CD4-positive, CD25-positive, alpha-beta regulatory T cell (primary cell): ENCODE data around the gene CALB2. TPM values are rescaled to one million over a fixed set of nuclear protein-coding genes. Genes with fewer than 3 reads are reported as not detected.
A peak's percentile ranks its signal among the peaks of the same experiment; 100 is the strongest.

Experiments
- ATAC-seq, 2 donors: fragments of 150-1000 bp; cut with Tn5 transposase; one replicate each; pipeline ENCODE4 v1.10.0; 2021; ENCODE audit warnings: low read depth in 2 of 2, moderate number of reproducible peaks in 2 of 2, moderate library complexity in 1 of 2
- DNase-seq, 3 donors: peaks; one replicate each; pipeline versions ENCODE4 v3.0.0 to v3.0.0-alpha.2; 2012 to 2022; ENCODE audit warnings: mixed read lengths in 1 of 3
- H3K27ac ChIP-seq: one replicate; pipeline ENCODE4 v1.7.0; 2013; ENCODE audit warnings: mild to moderate bottlenecking, low read length; ENCODE audit not compliant: insufficient read depth, poor library complexity, severe bottlenecking
- H3K27me3 ChIP-seq: one replicate; pipeline ENCODE4 v1.7.0; 2013; ENCODE audit warnings: low read length; ENCODE audit not compliant: control insufficient read depth, insufficient read depth
- H3K36me3 ChIP-seq: one replicate; pipeline ENCODE4 v1.7.0; 2013; ENCODE audit warnings: mild to moderate bottlenecking, low read length, moderate library complexity; ENCODE audit not compliant: control insufficient read depth, insufficient read depth
- H3K4me1 ChIP-seq: 2 replicates; pipeline ENCODE4 v1.7.0; 2013; ENCODE audit warnings: mild to moderate bottlenecking, low read length; ENCODE audit not compliant: insufficient read depth, control insufficient read depth, poor library complexity, severe bottlenecking
- H3K4me3 ChIP-seq: one replicate; pipeline ENCODE4 v1.7.0; 2013; ENCODE audit warnings: low read depth, mild to moderate bottlenecking, low read length, moderate library complexity
- H3K9me3 ChIP-seq, 2 experiments: 1 replicate in 1 of 2; 2 replicates in 1 of 2; pipeline ENCODE4 v1.7.0; 2013; ENCODE audit warnings: low read length in 2 of 2, mild to moderate bottlenecking in 1 of 2, moderate library complexity in 1 of 2; ENCODE audit not compliant: control insufficient read depth in 2 of 2
- H3K27ac Mint-ChIP-seq, 3 donors: one replicate each; pipeline ENCODE4 v1.8.0; 2020 to 2022; ENCODE audit warnings: mild to moderate bottlenecking in 3 of 3, mixed read lengths in 3 of 3, moderate library complexity in 2 of 3
- H3K27me3 Mint-ChIP-seq: one replicate; pipeline ENCODE4 v1.8.0; 2022; ENCODE audit warnings: mild to moderate bottlenecking, mixed read lengths
- H3K36me3 Mint-ChIP-seq: one replicate; pipeline ENCODE4 v1.8.0; 2020; ENCODE audit warnings: mixed read lengths
- H3K4me1 Mint-ChIP-seq, 4 donors: one replicate each; pipeline ENCODE4 v1.8.0; 2020 to 2022; ENCODE audit warnings: mixed read lengths in 4 of 4, mild to moderate bottlenecking in 1 of 4
- H3K4me3 Mint-ChIP-seq, 4 donors: one replicate each; pipeline ENCODE4 v1.8.0; 2020 to 2022; ENCODE audit warnings: mild to moderate bottlenecking in 4 of 4, mixed read lengths in 4 of 4, moderate library complexity in 3 of 4
- H3K9me3 Mint-ChIP-seq, 7 donors: one replicate each; pipeline ENCODE4 v1.8.0; 2020 to 2022; ENCODE audit warnings: mixed read lengths in 7 of 7, mild to moderate bottlenecking in 3 of 7, moderate library complexity in 2 of 7
- polyA plus RNA-seq, 4 donors: library from polyadenylated mRNA; unstranded; fragments of 300-500 nt; fragmentation: Illumina TruSeq; gene quantifications; one replicate each; pipeline ENCODE4 v1.2.3, GENCODE V29; 2021
- total RNA-seq: library from RNA; stranded (reverse); gene quantifications from one replicate; pipeline ENCODE4 v1.2.3, GENCODE V29; 2022

CALB2 gene
- total and polyA plus RNA-seq, 5 donors from 2014 or later = not detected

- Histone ChIP-seq H3K27me3 (peaks cover 11% of the 10 kb centered on the region), H3K4me3 (no peak overlapping the region), H3K9me3 (no peaks in the 10 kb centered on the region), H3K27ac (no peak overlapping the region), H3K36me3 (no peaks in the 10 kb centered on the region), H3K4me1 (no peaks in the 10 kb centered on the region)
- Mint-ChIP-seq H3K27me3 (peaks cover 46% of the 10 kb centered on the region), H3K4me1 (peaks cover 0 to 19% (median 5%) of the 10 kb centered on the region in 4 donors), H3K27ac (no peak overlapping the region), H3K4me3 (no peak overlapping the region), H3K36me3 (no peaks in the 10 kb centered on the region), H3K9me3 (peaks cover 0 to 6% (median 0%) of the 10 kb centered on the region in 7 donors)
- DNase-seq (no peak), ATAC-seq (no peak)
Measured at GRCh38 chr16:71424626-71425025, 66.1 kb downstream of the CALB2 start.

- Histone ChIP-seq H3K36me3 (no peaks in the 10 kb centered on the region), H3K27ac (no peak overlapping the region), H3K9me3 (no peaks in the 10 kb centered on the region), H3K4me1 (no peaks in the 10 kb centered on the region), H3K4me3 (no peak overlapping the region), H3K27me3 (peaks cover 11% of the 10 kb centered on the region)
- Mint-ChIP-seq H3K27me3 (peaks cover 42% of the 10 kb centered on the region), H3K4me1 (peaks cover 0 to 19% (median 5%) of the 10 kb centered on the region in 4 donors), H3K36me3 (no peaks in the 10 kb centered on the region), H3K9me3 (peaks cover 0 to 6% (median 0%) of the 10 kb centered on the region in 7 donors), H3K27ac (no peak overlapping the region), H3K4me3 (peak overlapping the region in 2 of 4 donors; percentile 27 to 84)
- ATAC-seq (no peak), DNase-seq (no peak)
Measured at GRCh38 chr16:71425746-71426068, 67.2 kb downstream of the CALB2 start.

DNA sequence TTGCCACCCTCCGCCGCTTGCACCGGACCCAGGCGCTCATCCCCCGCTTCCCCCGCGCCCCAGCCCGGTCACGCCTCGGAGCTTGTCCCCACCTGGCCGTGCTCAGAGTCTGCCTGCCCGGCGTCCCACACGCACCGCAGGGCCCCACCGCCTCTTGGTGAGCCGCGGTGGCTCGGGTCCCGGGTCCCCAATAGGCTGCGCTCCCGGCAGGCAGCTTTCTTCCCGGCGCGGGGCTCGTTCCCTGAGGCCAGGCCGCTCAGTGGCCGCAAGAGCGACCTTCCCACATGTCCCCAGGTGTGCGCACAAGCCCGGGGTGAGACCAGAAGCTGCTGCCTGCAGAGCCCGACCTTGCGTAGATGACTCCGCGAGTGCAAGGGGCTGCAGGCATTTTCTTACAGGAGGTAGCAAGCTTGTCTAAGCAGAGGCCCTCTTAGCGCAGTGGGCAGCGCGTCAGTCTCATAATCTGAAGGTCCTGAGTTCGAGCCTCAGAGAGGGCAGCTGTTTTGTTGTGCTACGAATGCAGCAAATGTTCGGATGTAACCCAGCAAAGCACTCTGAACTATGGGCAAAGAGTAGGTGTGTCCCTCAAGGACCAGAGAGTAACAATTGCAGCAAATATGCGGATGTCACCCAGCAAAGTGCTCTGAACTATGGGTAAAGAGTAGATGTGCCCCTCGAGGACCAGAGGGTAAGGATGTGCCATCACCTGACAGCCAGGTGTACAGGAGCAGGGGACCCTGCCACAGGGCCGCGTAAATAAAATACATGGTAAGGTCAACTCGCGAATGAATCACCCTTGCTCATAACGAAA, 67.8 kb downstream of the CALB2 start:
- Mint-ChIP-seq H3K4me1 (peaks cover 0 to 19% (median 5%) of the 10 kb centered on the region in 4 donors), H3K9me3 (peaks cover 0 to 6% (median 0%) of the 10 kb centered on the region in 7 donors), H3K27ac (peak overlapping the region in 1 of 3 donors; percentile 74), H3K4me3 (peak overlapping the region in 2 of 4 donors; percentile 27 to 84), H3K27me3 (peaks cover 42% of the 10 kb centered on the region), H3K36me3 (no peaks in the 10 kb centered on the region)
- no peak for ATAC-seq
- Histone ChIP-seq H3K4me3 (no peak overlapping the region), H3K4me1 (no peaks in the 10 kb centered on the region), H3K27me3 (peaks cover 11% of the 10 kb centered on the region), H3K36me3 (no peaks in the 10 kb centered on the region), H3K9me3 (no peaks in the 10 kb centered on the region), H3K27ac (no peak overlapping the region)
- DNase-seq = peak; percentile 8 to 20 (median 9)

DNA sequence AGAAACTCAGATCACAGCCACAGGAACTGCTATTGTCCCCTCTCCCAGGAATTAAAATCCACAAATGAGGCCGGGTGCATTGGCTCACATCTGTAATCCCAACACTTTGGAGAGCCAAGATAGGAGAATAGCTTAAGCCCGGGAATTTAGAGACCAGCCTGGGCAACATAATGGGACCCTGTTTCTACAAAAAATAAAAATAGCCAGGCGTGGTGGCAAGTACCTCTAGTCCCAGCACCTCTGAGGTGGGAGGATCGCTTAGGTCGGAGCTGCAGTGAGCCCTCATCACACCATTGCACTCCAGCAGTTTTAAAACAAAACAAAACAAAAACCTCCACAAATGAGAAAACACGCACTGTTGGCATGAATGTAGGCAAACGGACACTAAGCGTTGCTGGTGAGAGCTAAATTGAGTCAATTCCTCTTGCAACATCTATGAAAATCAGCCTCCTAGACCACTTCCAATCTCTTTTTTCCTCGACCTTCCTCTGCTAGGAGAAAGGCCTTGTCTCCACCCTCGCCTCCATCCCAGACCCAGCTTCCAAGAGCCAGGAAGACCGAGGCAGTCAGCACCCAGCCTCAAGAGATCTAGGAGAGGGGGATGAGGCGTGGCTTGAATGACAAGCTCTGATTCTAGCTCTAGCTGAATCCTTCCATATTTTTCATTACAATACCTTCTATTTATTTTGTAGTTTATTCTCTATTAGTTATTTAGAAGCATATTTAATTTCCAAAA, 68.5 kb downstream of the CALB2 start:
- Histone ChIP-seq H3K27me3 (peaks cover 11% of the 10 kb centered on the region), H3K4me3 (no peak overlapping the region), H3K9me3 (no peaks in the 10 kb centered on the region), H3K27ac (no peak overlapping the region), H3K4me1 (no peaks in the 10 kb centered on the region), H3K36me3 (no peaks in the 10 kb centered on the region)
- DNase-seq (no peak), ATAC-seq (no peak)
- Mint-ChIP-seq H3K4me3 (peak overlapping the region in 1 of 4 donors; percentile 84), H3K4me1 (peaks cover 0 to 19% (median 5%) of the 10 kb centered on the region in 4 donors), H3K9me3 (peaks cover 0 to 5% (median 0%) of the 10 kb centered on the region in 7 donors), H3K27me3 (peaks cover 42% of the 10 kb centered on the region), H3K36me3 (no peaks in the 10 kb centered on the region), H3K27ac (peak overlapping the region in 1 of 3 donors; percentile 74)

DNA sequence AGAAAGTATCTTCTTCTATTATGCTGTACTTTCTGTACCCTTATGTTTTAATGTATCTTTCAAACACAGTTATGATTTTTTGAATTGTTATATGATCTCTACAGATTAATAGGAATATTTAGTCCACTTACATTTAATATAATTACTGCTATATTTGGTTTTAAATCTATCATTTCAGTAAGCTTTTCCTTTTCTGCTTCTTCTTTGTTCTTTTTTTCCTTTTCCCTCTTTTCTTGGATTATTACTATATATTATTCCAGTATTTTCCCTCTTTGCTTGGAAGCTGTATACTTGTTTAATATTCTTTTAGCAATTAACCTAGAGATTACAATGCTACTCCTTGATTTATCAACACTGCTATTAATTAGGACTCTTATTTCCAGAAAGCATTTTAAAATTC, 69.9 kb downstream of the CALB2 start:
- Histone ChIP-seq H3K27ac (no peak overlapping the region), H3K27me3 (peaks cover 11% of the 10 kb centered on the region), H3K4me3 (no peak overlapping the region), H3K4me1 (no peaks in the 10 kb centered on the region), H3K36me3 (no peaks in the 10 kb centered on the region), H3K9me3 (no peaks in the 10 kb centered on the region)
- Mint-ChIP-seq H3K27me3 (peaks cover 42% of the 10 kb centered on the region), H3K36me3 (no peaks in the 10 kb centered on the region), H3K9me3 (peaks cover 0 to 5% (median 0%) of the 10 kb centered on the region in 7 donors), H3K4me1 (peaks cover 0 to 19% (median 5%) of the 10 kb centered on the region in 4 donors), H3K27ac (no peak overlapping the region), H3K4me3 (no peak overlapping the region)
- ATAC-seq = no peak
- DNase-seq = no peak

DNA sequence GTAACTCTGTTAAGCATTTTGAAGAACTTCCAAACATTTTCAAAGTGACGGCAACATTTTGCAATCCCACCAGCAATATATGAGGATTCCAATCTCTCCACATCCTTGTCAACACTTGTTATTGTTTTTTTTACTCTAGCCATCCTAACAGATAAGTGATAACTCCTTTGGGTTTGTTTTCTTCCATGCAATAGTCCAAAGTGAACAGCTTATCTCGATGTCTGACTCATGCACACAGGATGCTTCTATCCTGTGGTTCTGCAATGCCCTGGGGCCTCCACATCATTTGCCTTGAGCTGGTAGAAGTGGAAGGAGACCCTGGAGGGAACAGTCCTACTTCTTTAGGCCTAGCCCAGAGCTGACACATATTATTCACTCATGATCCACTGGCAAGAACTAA, 70.4 kb downstream of the CALB2 start:
- Mint-ChIP-seq H3K4me3 (no peak overlapping the region), H3K36me3 (no peaks in the 10 kb centered on the region), H3K27me3 (peaks cover 42% of the 10 kb centered on the region), H3K4me1 (peaks cover 0 to 19% (median 5%) of the 10 kb centered on the region in 4 donors), H3K27ac (no peak overlapping the region), H3K9me3 (peaks cover 0 to 5% (median 0%) of the 10 kb centered on the region in 7 donors)
- Histone ChIP-seq H3K27me3 (peaks cover 11% of the 10 kb centered on the region), H3K9me3 (no peaks in the 10 kb centered on the region), H3K27ac (no peak overlapping the region), H3K4me1 (no peaks in the 10 kb centered on the region), H3K4me3 (no peak overlapping the region), H3K36me3 (no peaks in the 10 kb centered on the region)
- DNase-seq (no peak), ATAC-seq (no peak)

DNA sequence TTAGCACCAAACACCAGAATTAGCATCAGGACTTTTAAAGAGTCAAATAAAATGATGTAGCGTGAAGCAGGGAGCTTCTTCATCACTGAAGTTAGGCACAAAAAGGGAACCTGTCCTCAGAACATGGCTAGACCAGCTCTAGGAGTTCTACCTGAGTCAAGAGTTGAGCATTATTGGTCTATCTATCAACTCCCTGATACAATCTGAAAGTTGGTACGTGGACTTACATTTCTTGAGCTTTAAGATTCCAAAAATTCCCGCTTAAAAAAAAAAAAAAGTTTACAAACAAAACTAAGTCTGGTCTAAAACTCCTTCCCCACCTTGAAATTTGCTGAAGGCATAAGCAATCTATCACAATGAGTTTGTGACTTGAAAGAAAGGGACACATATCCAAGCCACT, 71.1 kb downstream of the CALB2 start:
- ATAC-seq = no peak
- H3K27me3 Mint-ChIP-seq = peaks cover 42% of the 10 kb centered on the region

More for the DNA sequence above, 71.1 kb downstream of the CALB2 start:
- no peak for DNase-seq
- Mint-ChIP-seq H3K4me1 (peaks cover 0 to 16% (median 5%) of the 10 kb centered on the region in 4 donors), H3K36me3 (no peaks in the 10 kb centered on the region), H3K9me3 (peaks cover 0 to 5% (median 0%) of the 10 kb centered on the region in 7 donors), H3K27ac (no peak overlapping the region), H3K4me3 (no peak overlapping the region)
- H3K36me3 ChIP-seq = no peaks in the 10 kb centered on the region
- no peak overlapping the region for H3K27ac ChIP-seq
- no peaks in the 10 kb centered on the region for H3K4me1 ChIP-seq
- no peak overlapping the region for H3K4me3 ChIP-seq
- H3K9me3 ChIP-seq = no peaks in the 10 kb centered on the region
- H3K27me3 ChIP-seq = peaks cover 11% of the 10 kb centered on the region
